ENCODE measurements around the gene THBD. TPM values are rescaled to one million over a fixed set of nuclear protein-coding genes. Genes with fewer than 3 reads are reported as not detected.

Gene THBD
- total and polyA plus RNA-seq, 5 donors from 2014 or later, result not detected

- H3K4me3 ChIP-seq (ENCODE audit: low read depth, low read length), result no peak overlapping the region
- Mint-ChIP-seq H3K9me3 (no peaks in the 10 kb centered on the region), H3K36me3 (no peaks in the 10 kb centered on the region), H3K4me1 (no peaks in the 10 kb centered on the region), H3K27me3 (no peaks in the 10 kb centered on the region), H3K27ac (no peak overlapping the region), H3K4me3 (no peak overlapping the region)
- ATAC-seq (ENCODE audit: low read depth in 2 of 2) (no peak), DNase-seq (no peak)
- H3K27ac ChIP-seq (ENCODE audit: insufficient read depth, low read length, poor library complexity, severe bottlenecking), result no peak overlapping the region
- H3K36me3 ChIP-seq (ENCODE audit: control insufficient read depth, insufficient read depth, low read length), result no peaks in the 10 kb centered on the region
- H3K4me1 ChIP-seq (ENCODE audit: control insufficient read depth, insufficient read depth, low read length, poor library complexity, severe bottlenecking), result no peaks in the 10 kb centered on the region
- H3K9me3 ChIP-seq (ENCODE audit: control insufficient read depth in 2 of 2, low read length in 2 of 2), result no peaks in the 10 kb centered on the region
- no peaks in the 10 kb centered on the region for H3K27me3 ChIP-seq (ENCODE audit: control insufficient read depth, insufficient read depth, low read length)
Observed at GRCh38 chr20:23011008-23011721, 38.3 kb downstream of the THBD start.

- no peaks in the 10 kb centered on the region for H3K27me3 ChIP-seq (ENCODE audit: control insufficient read depth, insufficient read depth, low read length)
Observed at GRCh38 chr20:23010096-23010495, 39.4 kb downstream of the THBD start.

GRCh38 chr20:23009636-23010035 lies 39.8 kb downstream of the THBD start:
- Histone ChIP-seq H3K27me3 (ENCODE audit: control insufficient read depth, insufficient read depth, low read length) (no peaks in the 10 kb centered on the region), H3K4me1 (ENCODE audit: control insufficient read depth, insufficient read depth, low read length, poor library complexity, severe bottlenecking) (no peaks in the 10 kb centered on the region), H3K36me3 (ENCODE audit: control insufficient read depth, insufficient read depth, low read length) (no peaks in the 10 kb centered on the region), H3K27ac (ENCODE audit: insufficient read depth, low read length, poor library complexity, severe bottlenecking) (no peak overlapping the region), H3K9me3 (ENCODE audit: control insufficient read depth in 2 of 2, low read length in 2 of 2) (no peaks in the 10 kb centered on the region), H3K4me3 (ENCODE audit: low read depth, low read length) (no peak overlapping the region)
- no peaks in the 10 kb centered on the region for H3K4me1 Mint-ChIP-seq
- DNase-seq (no peak), ATAC-seq (ENCODE audit: low read depth in 2 of 2) (no peak)
- no peak overlapping the region for H3K27ac Mint-ChIP-seq
- H3K9me3 Mint-ChIP-seq, result no peaks in the 10 kb centered on the region
- no peak overlapping the region for H3K4me3 Mint-ChIP-seq
- H3K36me3 Mint-ChIP-seq, result no peaks in the 10 kb centered on the region
- no peaks in the 10 kb centered on the region for H3K27me3 Mint-ChIP-seq

More at GRCh38 chr20:23010096-23010495, 39.4 kb downstream of the THBD start:
- Mint-ChIP-seq H3K27ac (no peak overlapping the region), H3K4me3 (no peak overlapping the region), H3K9me3 (no peaks in the 10 kb centered on the region), H3K4me1 (no peaks in the 10 kb centered on the region), H3K36me3 (no peaks in the 10 kb centered on the region), H3K27me3 (no peaks in the 10 kb centered on the region)
- DNase-seq (no peak), ATAC-seq (ENCODE audit: low read depth in 2 of 2) (no peak)
- H3K9me3 ChIP-seq (ENCODE audit: control insufficient read depth in 2 of 2, low read length in 2 of 2), result no peaks in the 10 kb centered on the region
- no peak overlapping the region for H3K27ac ChIP-seq (ENCODE audit: insufficient read depth, low read length, poor library complexity, severe bottlenecking)
- no peaks in the 10 kb centered on the region for H3K36me3 ChIP-seq (ENCODE audit: control insufficient read depth, insufficient read depth, low read length)
- no peaks in the 10 kb centered on the region for H3K4me1 ChIP-seq (ENCODE audit: control insufficient read depth, insufficient read depth, low read length, poor library complexity, severe bottlenecking)
- no peak overlapping the region for H3K4me3 ChIP-seq (ENCODE audit: low read depth, low read length)

- Mint-ChIP-seq H3K36me3 (no peaks in the 10 kb centered on the region), H3K4me1 (no peaks in the 10 kb centered on the region), H3K4me3 (no peak overlapping the region), H3K27me3 (no peaks in the 10 kb centered on the region), H3K27ac (no peak overlapping the region), H3K9me3 (no peaks in the 10 kb centered on the region)
- no peaks in the 10 kb centered on the region for H3K27me3 ChIP-seq (ENCODE audit: control insufficient read depth, insufficient read depth, low read length)
- H3K9me3 ChIP-seq (ENCODE audit: control insufficient read depth in 2 of 2, low read length in 2 of 2), result no peaks in the 10 kb centered on the region
- DNase-seq, result no peak
- ATAC-seq (ENCODE audit: low read depth in 2 of 2), result no peak
- H3K27ac ChIP-seq (ENCODE audit: insufficient read depth, low read length, poor library complexity, severe bottlenecking), result no peak overlapping the region
- no peak overlapping the region for H3K4me3 ChIP-seq (ENCODE audit: low read depth, low read length)
- no peaks in the 10 kb centered on the region for H3K36me3 ChIP-seq (ENCODE audit: control insufficient read depth, insufficient read depth, low read length)
- no peaks in the 10 kb centered on the region for H3K4me1 ChIP-seq (ENCODE audit: control insufficient read depth, insufficient read depth, low read length, poor library complexity, severe bottlenecking)
Observed at GRCh38 chr20:23008667-23009066, 40.8 kb downstream of the THBD start.

GRCh38 chr20:23007886-23008655 lies 41.4 kb downstream of the THBD start:
- H3K27me3 Mint-ChIP-seq, result no peaks in the 10 kb centered on the region
- H3K27ac Mint-ChIP-seq, result no peak overlapping the region
- no peaks in the 10 kb centered on the region for H3K36me3 Mint-ChIP-seq
- H3K4me3 ChIP-seq (ENCODE audit: low read depth, low read length), result no peak overlapping the region
- H3K9me3 ChIP-seq (ENCODE audit: control insufficient read depth in 2 of 2, low read length in 2 of 2), result no peaks in the 10 kb centered on the region
- H3K36me3 ChIP-seq (ENCODE audit: control insufficient read depth, insufficient read depth, low read length), result no peaks in the 10 kb centered on the region
- DNase-seq (no peak), ATAC-seq (ENCODE audit: low read depth in 2 of 2) (no peak)
- no peaks in the 10 kb centered on the region for H3K4me1 Mint-ChIP-seq
- H3K27me3 ChIP-seq (ENCODE audit: control insufficient read depth, insufficient read depth, low read length), result no peaks in the 10 kb centered on the region
- H3K9me3 Mint-ChIP-seq, result no peaks in the 10 kb centered on the region
- H3K4me3 Mint-ChIP-seq, result no peak overlapping the region
- H3K4me1 ChIP-seq (ENCODE audit: control insufficient read depth, insufficient read depth, low read length, poor library complexity, severe bottlenecking), result no peaks in the 10 kb centered on the region
- H3K27ac ChIP-seq (ENCODE audit: insufficient read depth, low read length, poor library complexity, severe bottlenecking), result no peak overlapping the region

GRCh38 chr20:23007462-23007861 lies 42.0 kb downstream of the THBD start:
- H3K4me1 ChIP-seq (ENCODE audit: control insufficient read depth, insufficient read depth, low read length, poor library complexity, severe bottlenecking), result no peaks in the 10 kb centered on the region
- Mint-ChIP-seq H3K4me3 (no peak overlapping the region), H3K4me1 (no peaks in the 10 kb centered on the region), H3K9me3 (no peaks in the 10 kb centered on the region), H3K27me3 (no peaks in the 10 kb centered on the region), H3K36me3 (no peaks in the 10 kb centered on the region), H3K27ac (no peak overlapping the region)
- ATAC-seq (ENCODE audit: low read depth in 2 of 2) (no peak), DNase-seq (no peak)
- no peak overlapping the region for H3K4me3 ChIP-seq (ENCODE audit: low read depth, low read length)
- no peaks in the 10 kb centered on the region for H3K27me3 ChIP-seq (ENCODE audit: control insufficient read depth, insufficient read depth, low read length)
- H3K9me3 ChIP-seq (ENCODE audit: control insufficient read depth in 2 of 2, low read length in 2 of 2), result no peaks in the 10 kb centered on the region
- no peaks in the 10 kb centered on the region for H3K36me3 ChIP-seq (ENCODE audit: control insufficient read depth, insufficient read depth, low read length)
- H3K27ac ChIP-seq (ENCODE audit: insufficient read depth, low read length, poor library complexity, severe bottlenecking), result no peak overlapping the region

GRCh38 chr20:23005776-23006175 lies 43.7 kb downstream of the THBD start:
- no peak for DNase-seq
- Mint-ChIP-seq H3K27me3 (no peaks in the 10 kb centered on the region), H3K4me1 (no peaks in the 10 kb centered on the region), H3K27ac (no peak overlapping the region), H3K4me3 (no peak overlapping the region), H3K9me3 (no peaks in the 10 kb centered on the region), H3K36me3 (no peaks in the 10 kb centered on the region)
- ATAC-seq (ENCODE audit: low read depth in 2 of 2), result no peak
- Histone ChIP-seq H3K4me3 (ENCODE audit: low read depth, low read length) (no peak overlapping the region), H3K4me1 (ENCODE audit: control insufficient read depth, insufficient read depth, low read length, poor library complexity, severe bottlenecking) (no peaks in the 10 kb centered on the region), H3K27ac (ENCODE audit: insufficient read depth, low read length, poor library complexity, severe bottlenecking) (no peak overlapping the region), H3K9me3 (ENCODE audit: control insufficient read depth in 2 of 2, low read length in 2 of 2) (no peaks in the 10 kb centered on the region), H3K27me3 (ENCODE audit: control insufficient read depth, insufficient read depth, low read length) (no peaks in the 10 kb centered on the region), H3K36me3 (ENCODE audit: control insufficient read depth, insufficient read depth, low read length) (no peaks in the 10 kb centered on the region)
